Measurements from ENCODE around the gene HLA-A. TPM values are rescaled to one million over a fixed set of nuclear protein-coding genes. Genes with fewer than 3 reads are reported as not detected.

Gene HLA-A
- total and polyA plus RNA-seq, 2 of the 13 experiments (the other 11 are each of a cell fraction or from before 2014, with no cell fraction given): 345 to 527 TPM

- TF ChIP-seq ZNF276 (CRISPR knock-in tag; IDR thresholded peaks at IDR 0.05; ENCODE audit: low read depth) (peak; percentile 80; the same call in 1 of the 2 replicates), ZNF264 (CRISPR knock-in tag; IDR thresholded peaks at IDR 0.05) (no peak; the same call in none of the 2 replicates), THAP11 (CRISPR knock-in tag; IDR thresholded peaks at IDR 0.05) (peak; percentile 36; the same call in 1 of the 2 replicates), SNAPC4 (CRISPR knock-in tag; IDR thresholded peaks at IDR 0.05) (peak; percentile 73), ZNF672 (CRISPR knock-in tag; IDR thresholded peaks at IDR 0.05) (no peak), ZNF34 (CRISPR knock-in tag; IDR thresholded peaks at IDR 0.05; ENCODE audit: borderline replicate concordance) (no peak), ZFX (CRISPR knock-in tag; IDR thresholded peaks at IDR 0.05; ENCODE audit: low read depth) (peak; percentile 89), EED (CRISPR knock-in tag; IDR thresholded peaks at IDR 0.05) (no peak; the same call in 1 of the 2 replicates), GABPB1 (CRISPR knock-in tag; IDR thresholded peaks at IDR 0.05) (peak; percentile 69), ZNF282 (IDR thresholded peaks at IDR 0.05; ENCODE audit: partially characterized antibody) (no peak), BCL3 (CRISPR knock-in tag; IDR thresholded peaks at IDR 0.05) (peak; percentile 10; the same call in 1 of the 2 replicates), CHCHD3 (CRISPR knock-in tag; IDR thresholded peaks at IDR 0.05) (no peak), CERS6 (CRISPR knock-in tag; IDR thresholded peaks at IDR 0.05) (no peak), ZNF501 (CRISPR knock-in tag; IDR thresholded peaks at IDR 0.05) (peak; percentile 97), RFX3 (CRISPR knock-in tag; IDR thresholded peaks at IDR 0.05) (no peak), ZSCAN22 (CRISPR knock-in tag; IDR thresholded peaks at IDR 0.05) (no peak), JUN (CRISPR knock-in tag; IDR thresholded peaks at IDR 0.05) (peak; percentile 12; the same call in 1 of the 2 replicates), ZNF160 (CRISPR knock-in tag; IDR thresholded peaks at IDR 0.05) (peak; percentile 54; the same call in 1 of the 2 replicates), ZNF414 (CRISPR knock-in tag; IDR thresholded peaks at IDR 0.05) (peak; percentile 42; the same call in 1 of the 2 replicates), HCFC1 (IDR thresholded peaks at IDR 0.05; ENCODE audit: low read depth, low read length) (no peak)
Measured at GRCh38 chr6:29976588-29977424, 34.5 kb downstream of the HLA-A start (continued).

Measured in HepG2 (cell line).